Stimulated activated CD4-positive, alpha-beta T cell treated with anti-CD3 and anti-CD28 coated beads, TNF-alpha, amount 100 ng/mL, for 48 hours (primary cell): Measurements from ENCODE around the gene GLIPR1L1.
"Not testable (repeated sequence)": the region's sequence is repeated elsewhere in the genome, so short reads cannot be mapped to it uniquely, and the experiment has no call there.

Experiments used
- DNase-seq, 3 donors: peaks; one replicate each; pipeline ENCODE4 v3.0.0-alpha.2; 2020; ENCODE audit warnings: low read depth in 3 of 3

The GLIPR1L1 gene, protein sequence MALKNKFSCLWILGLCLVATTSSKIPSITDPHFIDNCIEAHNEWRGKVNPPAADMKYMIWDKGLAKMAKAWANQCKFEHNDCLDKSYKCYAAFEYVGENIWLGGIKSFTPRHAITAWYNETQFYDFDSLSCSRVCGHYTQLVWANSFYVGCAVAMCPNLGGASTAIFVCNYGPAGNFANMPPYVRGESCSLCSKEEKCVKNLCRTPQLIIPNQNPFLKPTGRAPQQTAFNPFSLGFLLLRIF

GRCh38 chr12:75334384-75335030 lies at the start of gene GLIPR1L1:
Gene GLIPR1L1, plus strand, starts transcription at chr12:75334670. Its CDS starts 59 bp downstream, at chr12:75334729.
- DNase-seq: peak; percentile 65 to 79 (median 77)

DNA sequence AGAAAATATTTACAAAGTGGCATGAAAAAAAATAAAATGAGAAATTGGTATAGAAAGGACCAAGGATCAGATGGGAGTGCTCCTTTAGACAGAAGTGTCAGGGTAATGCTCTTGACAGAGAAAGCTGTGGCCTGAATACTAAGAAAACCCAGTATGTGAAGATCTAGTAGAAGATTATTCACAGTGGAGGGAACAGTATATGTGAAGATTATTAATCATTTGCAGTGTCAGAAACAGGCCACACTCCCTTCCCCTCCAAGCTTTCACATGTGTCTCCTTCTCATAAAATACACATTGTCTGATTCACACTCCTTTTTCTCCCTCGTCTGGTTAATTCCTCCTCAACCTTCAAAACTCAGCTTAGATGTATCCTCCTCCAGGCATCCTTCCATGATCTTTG lies 45.6 kb upstream of the GLIPR1L1 start:
- DNase-seq: no peak

DNA sequence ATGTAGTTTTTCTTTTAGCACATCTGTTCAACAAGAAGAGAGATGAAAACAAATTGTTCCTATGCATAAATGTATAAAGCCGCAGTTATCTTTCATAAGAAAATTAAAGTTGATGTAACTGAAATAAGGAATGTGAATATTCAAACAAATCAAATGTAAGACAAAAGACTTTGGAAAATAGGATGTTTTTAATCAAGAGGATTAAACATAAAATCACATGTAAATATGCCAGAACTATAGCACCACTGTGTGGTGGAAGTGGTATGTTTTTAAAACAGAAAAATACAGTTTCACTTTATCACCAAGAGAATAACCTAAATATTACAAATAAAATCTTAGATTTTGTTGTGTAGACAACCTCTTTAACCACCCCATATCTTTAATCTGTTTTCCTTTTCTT lies 44.7 kb upstream of the GLIPR1L1 start:
- no peak for DNase-seq

- no peak for DNase-seq
Observed at GRCh38 chr12:75291014-75291413, 43.5 kb upstream of the GLIPR1L1 start.

DNA sequence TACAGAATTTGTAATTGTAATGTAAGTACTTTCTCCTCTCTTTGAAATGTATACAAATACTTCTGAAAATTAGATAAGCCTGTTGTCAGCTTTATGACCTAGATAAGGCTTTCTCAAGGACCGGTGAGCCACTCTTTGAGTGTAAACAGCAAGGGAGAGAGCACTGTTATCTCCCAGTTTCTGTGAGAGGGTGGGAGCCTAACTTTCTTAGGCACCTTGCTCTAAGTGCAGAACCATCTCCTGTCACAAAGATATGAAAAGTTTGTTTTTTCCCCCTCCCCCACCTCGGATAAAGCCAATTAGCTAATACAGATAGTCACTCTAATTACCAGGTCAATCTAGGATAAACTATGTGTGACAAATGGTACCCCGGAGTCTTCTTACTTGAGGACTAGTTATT lies 40.1 kb upstream of the GLIPR1L1 start:
- no peak for DNase-seq

- DNase-seq: no peak
Observed at GRCh38 chr12:75294797-75295196, 39.7 kb upstream of the GLIPR1L1 start.

- no peak for DNase-seq
Observed at GRCh38 chr12:75302225-75302624, 32.2 kb upstream of the GLIPR1L1 start.

DNA sequence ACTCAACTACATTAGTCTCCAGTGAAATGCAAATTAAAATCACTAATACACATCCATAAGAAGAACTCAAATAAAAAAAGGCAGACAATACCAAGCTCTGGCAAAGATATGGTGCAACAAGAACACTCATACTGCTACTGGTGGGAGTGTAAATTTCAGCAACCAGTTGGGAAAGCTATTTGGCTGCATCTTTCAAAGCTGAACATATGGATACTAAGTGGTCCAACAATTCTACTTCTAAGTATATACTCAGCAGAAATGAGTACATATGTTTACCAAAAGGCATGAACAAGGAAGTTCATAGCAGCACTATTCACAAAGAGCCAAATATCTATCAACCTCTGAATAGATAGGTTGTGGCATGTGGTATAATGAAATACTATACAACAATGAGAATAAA lies 31.7 kb upstream of the GLIPR1L1 start:
- no peak for DNase-seq

- no peak for DNase-seq
Observed at GRCh38 chr12:75305412-75306332, 28.8 kb upstream of the GLIPR1L1 start.

DNA sequence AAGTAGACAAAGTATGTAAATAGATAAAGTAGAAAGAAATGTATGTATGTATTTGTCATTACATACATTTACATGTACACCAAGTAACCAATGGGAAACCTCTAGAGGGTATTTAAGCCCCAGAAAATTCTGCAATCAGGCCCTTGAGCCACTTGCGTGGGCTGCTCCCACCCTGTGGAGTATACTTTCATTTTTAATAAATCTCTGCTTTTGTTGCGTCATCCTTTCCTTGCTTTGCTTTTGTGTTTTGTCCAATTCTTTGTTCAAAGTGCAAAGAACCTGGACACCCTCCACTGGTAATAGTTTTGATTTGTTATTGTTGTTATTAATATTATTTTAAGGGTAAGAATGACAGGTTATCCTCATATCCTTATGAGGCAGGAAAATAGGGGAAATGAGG lies 26.2 kb upstream of the GLIPR1L1 start:
- DNase-seq: no peak

GRCh38 chr12:75311369-75311768 lies 23.1 kb upstream of the GLIPR1L1 start:
- DNase-seq: no peak

GRCh38 chr12:75315518-75315917 lies 19.0 kb upstream of the GLIPR1L1 start:
- no peak for DNase-seq

DNA sequence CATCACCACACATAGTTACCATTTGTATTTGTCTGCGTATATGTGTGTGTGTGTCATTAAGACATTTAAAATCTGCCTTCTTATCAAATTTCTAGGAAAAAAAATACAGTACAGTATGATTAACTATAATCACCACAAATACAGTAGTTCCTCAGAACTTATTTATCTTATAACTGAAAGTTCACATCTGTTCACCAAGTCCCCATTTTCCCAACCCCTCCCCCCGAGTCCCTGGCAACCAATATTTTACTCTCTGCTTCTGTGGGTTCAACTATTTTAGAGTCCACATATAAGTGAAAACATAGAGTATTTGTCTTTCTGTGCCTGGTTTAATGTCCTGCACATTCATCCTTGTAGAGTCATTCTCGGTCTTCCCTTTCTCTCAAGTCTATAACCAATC lies 16.7 kb upstream of the GLIPR1L1 start:
- DNase-seq: no peak

DNA sequence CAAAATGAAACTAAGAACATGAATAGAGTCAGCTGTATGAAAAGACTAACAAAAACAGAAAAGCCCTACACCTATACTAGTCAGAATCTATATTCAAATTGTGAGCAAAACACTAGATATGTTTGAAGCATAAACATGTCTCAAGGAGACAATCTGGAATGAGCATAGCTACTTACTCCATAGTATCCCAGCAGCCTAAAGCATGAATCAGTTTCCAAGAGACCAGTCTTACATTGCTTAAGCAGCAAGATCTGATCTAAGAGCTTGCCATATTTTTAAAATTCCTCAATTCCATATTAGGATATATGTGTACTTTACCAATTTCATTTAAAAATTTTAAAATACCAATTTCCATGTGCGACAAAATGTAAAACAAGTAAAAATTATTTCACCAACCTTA lies 12.0 kb upstream of the GLIPR1L1 start:
- no peak for DNase-seq

DNA sequence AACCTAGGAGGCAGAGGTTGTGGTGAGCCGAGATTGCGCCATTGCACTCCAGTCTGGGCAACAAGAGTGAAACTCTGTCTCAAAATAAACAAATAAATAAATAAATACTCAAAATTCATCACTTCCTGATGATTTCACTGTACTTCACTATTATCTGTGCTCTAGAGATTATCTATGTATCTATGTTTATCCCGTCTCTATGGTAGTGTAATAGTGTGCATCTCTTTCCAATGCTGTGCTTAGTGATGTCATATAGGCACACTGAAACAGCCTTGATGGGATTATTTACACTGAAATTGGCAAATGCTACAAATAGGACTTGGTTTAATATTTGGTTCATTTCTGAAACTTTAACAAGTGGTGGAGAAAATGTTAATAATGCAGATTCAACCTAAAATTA lies 10.8 kb upstream of the GLIPR1L1 start:
- no peak for DNase-seq

DNA sequence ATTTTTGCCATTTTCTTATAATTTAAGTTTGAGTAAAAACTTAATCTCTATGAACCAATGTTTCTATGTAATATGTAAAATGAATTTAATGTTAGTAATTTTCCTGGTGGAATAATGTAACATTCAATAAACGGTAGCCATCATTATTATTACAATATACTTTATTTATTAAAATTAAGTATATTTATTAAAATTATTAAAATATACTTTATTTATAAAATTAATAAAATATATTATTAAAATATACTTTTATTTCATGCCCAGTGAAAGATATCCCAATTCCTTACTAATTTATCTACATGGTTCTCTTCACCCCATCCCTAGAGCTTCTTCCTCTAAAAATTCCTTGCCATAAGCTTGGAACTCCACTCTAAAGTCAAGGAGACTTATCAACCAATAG lies 6.8 kb upstream of the GLIPR1L1 start:
- no peak for DNase-seq

- peak; percentile 35 to 62 (median 44) for DNase-seq
Observed at GRCh38 chr12:75329918-75330826, 4.3 kb upstream of the GLIPR1L1 start, which contains the start of gene CAPS2. Gene CAPS2, minus strand, starts transcription at chr12:75330324. Its CDS starts 3,826 bp downstream, at chr12:75326498.

GRCh38 chr12:75337905-75338304 lies 3.4 kb downstream of the GLIPR1L1 start:
- no peak for DNase-seq

DNA sequence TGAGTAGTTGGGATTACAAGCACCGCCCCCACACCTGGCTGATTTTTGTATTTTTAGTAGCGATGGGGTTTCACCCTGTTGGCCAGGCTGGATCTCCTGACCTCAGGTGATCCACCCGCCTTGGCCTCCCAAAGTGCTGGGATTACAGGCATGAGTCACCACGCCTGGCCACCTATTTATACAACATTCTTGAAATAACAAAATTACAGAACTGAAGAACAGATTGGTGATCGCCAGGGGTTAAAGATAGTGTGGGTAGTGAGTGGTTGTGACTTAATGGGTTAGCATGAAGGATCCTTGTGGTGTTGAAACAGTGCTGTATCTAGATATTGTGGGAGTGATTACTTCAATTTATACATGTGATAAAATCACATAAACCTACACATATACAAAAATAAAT lies 7.4 kb downstream of the GLIPR1L1 start:
- DNase-seq: no peak

GRCh38 chr12:75345531-75345930 lies 11.1 kb downstream of the GLIPR1L1 start:
- no peak for DNase-seq

GRCh38 chr12:75346215-75346614 lies 11.7 kb downstream of the GLIPR1L1 start:
- DNase-seq: not testable (repeated sequence)
